Stimulated activated naive CD8-positive, alpha-beta T cell treated with anti-CD3 and anti-CD28 coated beads, Interleukin-15, Interleukin-2, amounts not matched to agents 100 ng/mL and 50 ng/mL, for 24 hours (primary cell): Measurements from ENCODE around the gene ALDH16A1.

ENCODE experiments used
- H3K27ac Mint-ChIP-seq: one replicate; pipeline ENCODE4 v1.8.0; 2021; ENCODE audit warnings: mild to moderate bottlenecking, mixed read lengths
- H3K27me3 Mint-ChIP-seq: one replicate; pipeline ENCODE4 v1.8.0; 2021; ENCODE audit warnings: mixed read lengths
- H3K36me3 Mint-ChIP-seq: one replicate; pipeline ENCODE4 v1.8.0; 2021; ENCODE audit warnings: low read depth, mixed read lengths
- H3K4me1 Mint-ChIP-seq: one replicate; pipeline ENCODE4 v1.8.0; 2021; ENCODE audit warnings: low read depth, mixed read lengths
- H3K4me3 Mint-ChIP-seq: one replicate; pipeline ENCODE4 v1.8.0; 2021; ENCODE audit warnings: mild to moderate bottlenecking, mixed read lengths
- H3K9me3 Mint-ChIP-seq: one replicate; pipeline ENCODE4 v1.8.0; 2021; ENCODE audit warnings: mixed read lengths

The ALDH16A1 gene

GRCh38 chr19:49420227-49420626 is 32.8 kb upstream of the ALDH16A1 start:
- H3K9me3 Mint-ChIP-seq = no peaks in the 10 kb centered on the region
- H3K4me1 Mint-ChIP-seq = peaks cover 34% of the 10 kb centered on the region
- H3K36me3 Mint-ChIP-seq = no peaks in the 10 kb centered on the region
- no peak overlapping the region for H3K4me3 Mint-ChIP-seq
- no peak overlapping the region for H3K27ac Mint-ChIP-seq
- H3K27me3 Mint-ChIP-seq = peaks cover 70% of the 10 kb centered on the region

- H3K4me3 Mint-ChIP-seq = peak overlapping the region; percentile 47
- H3K27me3 Mint-ChIP-seq = peaks cover 81% of the 10 kb centered on the region
- H3K4me1 Mint-ChIP-seq = peaks cover 35% of the 10 kb centered on the region
- H3K27ac Mint-ChIP-seq = no peak overlapping the region
- no peaks in the 10 kb centered on the region for H3K36me3 Mint-ChIP-seq
- no peaks in the 10 kb centered on the region for H3K9me3 Mint-ChIP-seq
Observed at GRCh38 chr19:49421039-49421877, 31.8 kb upstream of the ALDH16A1 start.

GRCh38 chr19:49421878-49422202 is 31.2 kb upstream of the ALDH16A1 start:
- peaks cover 87% of the 10 kb centered on the region for H3K27me3 Mint-ChIP-seq
- H3K9me3 Mint-ChIP-seq = no peaks in the 10 kb centered on the region
- H3K4me1 Mint-ChIP-seq = peaks cover 41% of the 10 kb centered on the region
- H3K4me3 Mint-ChIP-seq = peak overlapping the region; percentile 47
- no peaks in the 10 kb centered on the region for H3K36me3 Mint-ChIP-seq
- no peak overlapping the region for H3K27ac Mint-ChIP-seq

- Mint-ChIP-seq H3K4me1 (peaks cover 46% of the 10 kb centered on the region), H3K36me3 (no peaks in the 10 kb centered on the region), H3K27ac (no peak overlapping the region), H3K27me3 (peaks cover 89% of the 10 kb centered on the region), H3K4me3 (peak overlapping the region; percentile 63), H3K9me3 (no peaks in the 10 kb centered on the region)
Observed at GRCh38 chr19:49422407-49423070, 30.5 kb upstream of the ALDH16A1 start.

GRCh38 chr19:49423071-49423984 is 29.7 kb upstream of the ALDH16A1 start, which contains the start of gene PTH2:
Gene PTH2 (minus strand): TSS chr19:49423441. CDS start chr19:49423339, 102 bp downstream.
- H3K4me3 Mint-ChIP-seq = peak within 1 kb of the TSS; percentile 63
- H3K27me3 Mint-ChIP-seq = peaks cover 92% of the 10 kb centered on the region
- peaks cover 52% of the 10 kb centered on the region for H3K4me1 Mint-ChIP-seq
- no peak within 1 kb of the TSS for H3K27ac Mint-ChIP-seq
- no peaks in the 10 kb centered on the region for H3K9me3 Mint-ChIP-seq
- no peaks in the 10 kb centered on the region for H3K36me3 Mint-ChIP-seq

GRCh38 chr19:49423985-49424303 is 29.1 kb upstream of the ALDH16A1 start:
- peaks cover 93% of the 10 kb centered on the region for H3K27me3 Mint-ChIP-seq
- H3K27ac Mint-ChIP-seq = no peak overlapping the region
- H3K4me3 Mint-ChIP-seq = peak overlapping the region; percentile 42
- H3K36me3 Mint-ChIP-seq = no peaks in the 10 kb centered on the region
- peaks cover 57% of the 10 kb centered on the region for H3K4me1 Mint-ChIP-seq
- H3K9me3 Mint-ChIP-seq = no peaks in the 10 kb centered on the region

- Mint-ChIP-seq H3K4me1 (peaks cover 57% of the 10 kb centered on the region), H3K36me3 (no peaks in the 10 kb centered on the region), H3K27me3 (peaks cover 91% of the 10 kb centered on the region), H3K4me3 (no peak within 1 kb of the TSS), H3K9me3 (no peaks in the 10 kb centered on the region), H3K27ac (no peak within 1 kb of the TSS)
Observed at GRCh38 chr19:49425178-49425577, 27.8 kb upstream of the ALDH16A1 start, which contains the start of gene GFY. Gene GFY (plus strand): TSS chr19:49425388. CDS start chr19:49426431, 1,043 bp downstream.

GRCh38 chr19:49425922-49426592 is 27.0 kb upstream of the ALDH16A1 start:
- no peak overlapping the region for H3K4me3 Mint-ChIP-seq
- H3K9me3 Mint-ChIP-seq = no peaks in the 10 kb centered on the region
- no peaks in the 10 kb centered on the region for H3K36me3 Mint-ChIP-seq
- H3K4me1 Mint-ChIP-seq = peaks cover 50% of the 10 kb centered on the region
- peaks cover 89% of the 10 kb centered on the region for H3K27me3 Mint-ChIP-seq
- no peak overlapping the region for H3K27ac Mint-ChIP-seq

GRCh38 chr19:49427339-49427738 is 25.7 kb upstream of the ALDH16A1 start:
- no peak overlapping the region for H3K4me3 Mint-ChIP-seq
- no peaks in the 10 kb centered on the region for H3K9me3 Mint-ChIP-seq
- H3K27me3 Mint-ChIP-seq = peaks cover 88% of the 10 kb centered on the region
- peaks cover 44% of the 10 kb centered on the region for H3K4me1 Mint-ChIP-seq
- no peaks in the 10 kb centered on the region for H3K36me3 Mint-ChIP-seq
- H3K27ac Mint-ChIP-seq = no peak overlapping the region

- Mint-ChIP-seq H3K4me3 (peak overlapping the region; percentile 56), H3K27ac (no peak overlapping the region), H3K4me1 (peaks cover 39% of the 10 kb centered on the region)
Observed at GRCh38 chr19:49427855-49428546, 25.0 kb upstream of the ALDH16A1 start.

GRCh38 chr19:49428547-49429451 is 24.2 kb upstream of the ALDH16A1 start:
- no peaks in the 10 kb centered on the region for H3K36me3 Mint-ChIP-seq
- no peak overlapping the region for H3K27ac Mint-ChIP-seq
- peak overlapping the region; percentile 56 for H3K4me3 Mint-ChIP-seq
- no peaks in the 10 kb centered on the region for H3K9me3 Mint-ChIP-seq
- peaks cover 89% of the 10 kb centered on the region for H3K27me3 Mint-ChIP-seq
- peaks cover 38% of the 10 kb centered on the region for H3K4me1 Mint-ChIP-seq

More at GRCh38 chr19:49427855-49428546, 25.0 kb upstream of the ALDH16A1 start:
- H3K9me3 Mint-ChIP-seq = no peaks in the 10 kb centered on the region
- no peaks in the 10 kb centered on the region for H3K36me3 Mint-ChIP-seq
- H3K27me3 Mint-ChIP-seq = peaks cover 88% of the 10 kb centered on the region

GRCh38 chr19:49430172-49430677 is 22.8 kb upstream of the ALDH16A1 start:
- H3K36me3 Mint-ChIP-seq = no peaks in the 10 kb centered on the region
- no peaks in the 10 kb centered on the region for H3K9me3 Mint-ChIP-seq
- H3K4me3 Mint-ChIP-seq = no peak overlapping the region
- no peak overlapping the region for H3K27ac Mint-ChIP-seq
- H3K4me1 Mint-ChIP-seq = peaks cover 35% of the 10 kb centered on the region
- H3K27me3 Mint-ChIP-seq = peaks cover 87% of the 10 kb centered on the region
